Coronary artery (tissue), 2 donors: ENCODE results near the gene PLA2G2C.

Source experiments
- DNase-seq: peaks from one replicate; pipeline ENCODE4 v3.0.0-alpha.2; 2017; ENCODE audit warnings: low spot score
- H3K27ac ChIP-seq, 2 donors: fragments of 200-600 bp; sonication (generic); one replicate each; pipeline ENCODE4 v1.5.1; 2016 to 2019
- H3K4me3 ChIP-seq: fragments of 200-600 bp; sonication (generic); 2 replicates; pipeline ENCODE4 v1.5.1; 2016; ENCODE audit warnings: mild to moderate bottlenecking, moderate library complexity
- CTCF ChIP-seq: fragments of 200-600 bp; sonication (generic); IDR thresholded peaks from one replicate; pipeline ENCODE4 v1.5.1; 2019; ENCODE audit warnings: antibody characterized with exemption

Gene PLA2G2C

GRCh38 chr1:20153000-20153418 is 33.3 kb downstream of the PLA2G2C start:
- no peak overlapping the region for H3K4me3 ChIP-seq
- H3K27ac ChIP-seq: peak overlapping the region in 1 of 2 donors; percentile 43
- no peak for DNase-seq
- no peak for TF ChIP-seq CTCF

- Histone ChIP-seq H3K27ac (peak overlapping the region in 1 of 2 donors; percentile 43), H3K4me3 (peak overlapping the region; percentile 62)
- TF ChIP-seq CTCF: no peak
- DNase-seq: no peak
Measured at GRCh38 chr1:20152599-20152930, 33.8 kb downstream of the PLA2G2C start.

- peak overlapping the region; percentile 62 for H3K4me3 ChIP-seq
- TF ChIP-seq CTCF: peak; percentile 90
- DNase-seq: peak; percentile 86
- peak overlapping the region in 1 of 2 donors; percentile 43 for H3K27ac ChIP-seq
Measured at GRCh38 chr1:20151906-20152598, 34.3 kb downstream of the PLA2G2C start.

GRCh38 chr1:20150969-20151368 is 35.3 kb downstream of the PLA2G2C start:
- DNase-seq: no peak
- Histone ChIP-seq H3K27ac (no peak overlapping the region), H3K4me3 (no peak overlapping the region)
- TF ChIP-seq CTCF: no peak

GRCh38 chr1:20150326-20150705 is 36.0 kb downstream of the PLA2G2C start:
- no peak for TF ChIP-seq CTCF
- DNase-seq: no peak
- H3K27ac ChIP-seq: no peak overlapping the region
- H3K4me3 ChIP-seq: no peak overlapping the region

- H3K27ac ChIP-seq: no peak overlapping the region
- DNase-seq: no peak
- no peak for TF ChIP-seq CTCF
Measured at GRCh38 chr1:20149601-20150325, 36.6 kb downstream of the PLA2G2C start.

More at GRCh38 chr1:20149601-20150325, 36.6 kb downstream of the PLA2G2C start:
- H3K4me3 ChIP-seq: no peak overlapping the region
